Chondrocyte (in vitro differentiated cells): ENCODE measurements around the gene GPSM1. TPM values are rescaled to one million over a fixed set of nuclear protein-coding genes. Genes with fewer than 3 reads are reported as not detected.

Experiments used
- DNase-seq: peaks from one replicate; pipeline ENCODE4 v3.0.0; 2021; ENCODE audit warnings: mixed read lengths, low spot score
- H3K27ac Mint-ChIP-seq: one replicate; pipeline ENCODE4 v1.8.0; 2021; ENCODE audit warnings: mild to moderate bottlenecking, moderate library complexity, mixed read lengths; ENCODE audit not compliant: unreplicated experiment
- H3K27me3 Mint-ChIP-seq: 2 replicates; pipeline ENCODE4 v1.8.0; 2021; ENCODE audit warnings: low read depth, mixed read lengths
- H3K36me3 Mint-ChIP-seq: 2 replicates; pipeline ENCODE4 v1.8.0; 2021; ENCODE audit warnings: low read depth, mixed read lengths
- H3K4me1 Mint-ChIP-seq: 2 replicates; pipeline ENCODE4 v1.8.0; 2021; ENCODE audit warnings: low read depth, mild to moderate bottlenecking, mixed read lengths
- H3K4me3 Mint-ChIP-seq: one replicate; pipeline ENCODE4 v1.8.0; 2021; ENCODE audit warnings: mild to moderate bottlenecking, moderate library complexity, mixed read lengths; ENCODE audit not compliant: unreplicated experiment
- H3K9me3 Mint-ChIP-seq: 2 replicates; pipeline ENCODE4 v1.8.0; 2021; ENCODE audit warnings: low read depth, mixed read lengths
- total RNA-seq: library from RNA; stranded (reverse); gene quantifications from 3 replicates; pipeline ENCODE4 v1.2.1, GENCODE V29; 2021
- TF ChIP-seq, protein P1 (sequence below): fragments of 200-600 bp; sonication (generic); IDR thresholded peaks from 2 replicates; pipeline ENCODE4 v1.5.0; 2021; ENCODE audit warnings: antibody characterized with exemption, mild to moderate bottlenecking, moderate library complexity

Gene GPSM1
- total RNA-seq, 1 donor from 2014 or later = 40.0 TPM

DNA sequence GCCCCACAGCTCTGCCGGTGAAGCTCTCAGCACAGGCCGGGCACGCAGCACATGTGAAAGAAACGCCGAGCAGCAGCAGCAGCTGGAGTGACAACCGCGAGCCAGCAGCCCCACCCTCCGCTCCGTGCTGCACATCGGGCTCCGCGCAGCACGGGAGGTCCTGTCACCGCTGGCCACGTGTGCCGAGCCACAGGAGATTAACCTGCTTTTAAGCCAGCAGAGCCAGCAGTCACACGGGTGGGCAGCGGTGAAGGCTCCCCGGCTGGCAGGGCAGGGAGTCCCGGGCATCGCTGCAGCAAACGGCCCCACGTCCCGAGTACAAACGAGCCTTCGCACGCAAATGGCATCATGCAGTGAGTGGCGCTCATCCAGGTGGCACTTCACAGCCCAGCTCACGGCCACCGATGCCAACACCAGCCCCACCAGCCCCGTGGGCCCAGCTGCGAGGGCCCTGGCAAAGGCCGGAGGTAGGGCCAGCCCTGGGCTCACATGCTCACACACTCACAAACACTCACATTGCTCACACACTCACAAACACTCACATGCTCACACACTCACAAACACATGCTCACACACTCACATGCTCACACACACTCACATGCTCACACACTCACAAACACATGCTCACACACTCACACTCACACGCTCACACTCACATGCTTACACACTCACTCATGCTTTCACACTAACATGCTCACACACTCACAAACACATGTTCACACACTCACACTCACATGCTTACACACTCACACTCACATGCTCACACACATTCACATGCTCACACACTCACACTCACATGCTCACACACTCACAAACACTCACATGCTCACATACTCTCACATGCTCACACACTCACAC lies 34.5 kb upstream of the GPSM1 start:
- TF ChIP-seq, protein P1, sequence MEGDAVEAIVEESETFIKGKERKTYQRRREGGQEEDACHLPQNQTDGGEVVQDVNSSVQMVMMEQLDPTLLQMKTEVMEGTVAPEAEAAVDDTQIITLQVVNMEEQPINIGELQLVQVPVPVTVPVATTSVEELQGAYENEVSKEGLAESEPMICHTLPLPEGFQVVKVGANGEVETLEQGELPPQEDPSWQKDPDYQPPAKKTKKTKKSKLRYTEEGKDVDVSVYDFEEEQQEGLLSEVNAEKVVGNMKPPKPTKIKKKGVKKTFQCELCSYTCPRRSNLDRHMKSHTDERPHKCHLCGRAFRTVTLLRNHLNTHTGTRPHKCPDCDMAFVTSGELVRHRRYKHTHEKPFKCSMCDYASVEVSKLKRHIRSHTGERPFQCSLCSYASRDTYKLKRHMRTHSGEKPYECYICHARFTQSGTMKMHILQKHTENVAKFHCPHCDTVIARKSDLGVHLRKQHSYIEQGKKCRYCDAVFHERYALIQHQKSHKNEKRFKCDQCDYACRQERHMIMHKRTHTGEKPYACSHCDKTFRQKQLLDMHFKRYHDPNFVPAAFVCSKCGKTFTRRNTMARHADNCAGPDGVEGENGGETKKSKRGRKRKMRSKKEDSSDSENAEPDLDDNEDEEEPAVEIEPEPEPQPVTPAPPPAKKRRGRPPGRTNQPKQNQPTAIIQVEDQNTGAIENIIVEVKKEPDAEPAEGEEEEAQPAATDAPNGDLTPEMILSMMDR = no peak
- no peak for DNase-seq
- no peaks in the 10 kb centered on the region for H3K4me1 Mint-ChIP-seq
- H3K4me3 Mint-ChIP-seq = no peak overlapping the region
- no peak overlapping the region for H3K27ac Mint-ChIP-seq
- H3K9me3 Mint-ChIP-seq = no peaks in the 10 kb centered on the region
- H3K36me3 Mint-ChIP-seq = no peaks in the 10 kb centered on the region
- peaks cover 10% of the 10 kb centered on the region for H3K27me3 Mint-ChIP-seq

DNA sequence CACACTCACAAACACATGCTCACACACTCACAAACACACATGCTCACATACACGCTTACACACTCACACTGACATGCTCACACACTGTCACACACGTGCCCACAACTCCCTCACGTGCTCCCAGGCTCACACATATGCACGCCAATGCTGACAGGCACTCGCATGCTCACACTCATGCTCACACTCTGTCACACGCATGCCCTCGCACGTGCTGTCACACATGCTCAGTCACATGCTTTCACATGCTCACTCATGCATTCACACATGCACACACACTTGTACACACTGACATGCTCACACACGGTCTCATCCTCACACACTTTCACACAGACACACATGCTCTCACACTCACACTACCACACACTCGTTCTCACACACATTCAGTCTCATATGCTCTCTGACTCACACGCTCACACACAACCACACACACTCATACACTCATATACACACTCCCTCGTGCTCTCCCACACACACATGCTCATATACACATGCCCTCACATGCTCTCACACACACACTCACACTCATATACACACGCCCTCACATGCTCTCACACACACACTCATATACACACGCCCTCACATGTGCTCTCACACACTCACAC lies 33.8 kb upstream of the GPSM1 start:
- Mint-ChIP-seq H3K27ac (no peak overlapping the region), H3K9me3 (no peaks in the 10 kb centered on the region), H3K4me1 (no peaks in the 10 kb centered on the region), H3K27me3 (peaks cover 10% of the 10 kb centered on the region), H3K36me3 (peaks cover 1% of the 10 kb centered on the region), H3K4me3 (no peak overlapping the region)
- TF ChIP-seq, protein P1 = no peak
- DNase-seq = no peak

DNA sequence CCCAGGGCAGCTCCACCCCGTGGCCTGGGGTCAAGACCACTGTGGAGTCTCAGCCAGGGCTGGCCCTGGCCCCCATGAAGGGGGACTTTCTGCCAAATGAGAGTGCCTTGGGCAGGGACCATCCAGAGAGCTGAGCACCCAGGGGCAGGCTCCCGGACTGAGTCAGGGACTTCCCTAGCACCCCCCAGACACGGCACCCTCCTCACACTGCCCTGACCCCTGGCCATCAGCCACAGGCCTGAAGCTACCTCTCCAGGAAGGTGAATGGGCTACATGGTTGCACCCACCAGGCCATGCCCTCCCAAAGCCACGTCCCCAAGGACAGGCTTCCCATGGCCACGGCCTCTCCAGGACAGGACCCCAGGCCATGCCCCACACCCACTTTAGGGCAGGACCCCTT lies 32.9 kb upstream of the GPSM1 start:
- Mint-ChIP-seq H3K4me1 (no peaks in the 10 kb centered on the region), H3K4me3 (no peak overlapping the region), H3K9me3 (no peaks in the 10 kb centered on the region), H3K27me3 (peaks cover 6% of the 10 kb centered on the region), H3K36me3 (peaks cover 1% of the 10 kb centered on the region), H3K27ac (no peak overlapping the region)
- TF ChIP-seq, protein P1 = no peak
- no peak for DNase-seq

DNA sequence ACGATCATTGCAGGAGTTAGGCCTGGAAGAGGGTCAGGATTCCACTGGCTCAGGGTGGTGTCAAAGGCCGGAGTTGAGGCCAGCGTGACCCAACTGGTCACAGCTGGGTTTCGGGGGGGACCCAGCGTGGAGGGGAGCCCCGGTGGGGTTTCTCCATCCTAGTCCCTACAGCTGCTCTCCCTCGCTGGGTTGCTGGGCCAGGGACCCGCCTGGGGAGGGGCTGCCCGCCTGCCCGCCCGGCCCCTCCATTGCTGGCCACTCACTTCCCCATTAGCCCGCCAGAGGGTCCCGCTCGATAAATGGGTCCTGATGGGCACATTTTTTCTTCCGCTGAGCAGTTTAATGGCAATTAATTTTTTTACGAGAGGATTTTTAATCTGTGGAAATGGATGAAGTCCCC lies 32.3 kb upstream of the GPSM1 start:
- H3K4me1 Mint-ChIP-seq = no peaks in the 10 kb centered on the region
- TF ChIP-seq, protein P1 = no peak
- H3K9me3 Mint-ChIP-seq = no peaks in the 10 kb centered on the region
- DNase-seq = no peak
- no peak overlapping the region for H3K4me3 Mint-ChIP-seq
- H3K36me3 Mint-ChIP-seq = peaks cover 1% of the 10 kb centered on the region
- no peak overlapping the region for H3K27ac Mint-ChIP-seq
- H3K27me3 Mint-ChIP-seq = peaks cover 5% of the 10 kb centered on the region

DNA sequence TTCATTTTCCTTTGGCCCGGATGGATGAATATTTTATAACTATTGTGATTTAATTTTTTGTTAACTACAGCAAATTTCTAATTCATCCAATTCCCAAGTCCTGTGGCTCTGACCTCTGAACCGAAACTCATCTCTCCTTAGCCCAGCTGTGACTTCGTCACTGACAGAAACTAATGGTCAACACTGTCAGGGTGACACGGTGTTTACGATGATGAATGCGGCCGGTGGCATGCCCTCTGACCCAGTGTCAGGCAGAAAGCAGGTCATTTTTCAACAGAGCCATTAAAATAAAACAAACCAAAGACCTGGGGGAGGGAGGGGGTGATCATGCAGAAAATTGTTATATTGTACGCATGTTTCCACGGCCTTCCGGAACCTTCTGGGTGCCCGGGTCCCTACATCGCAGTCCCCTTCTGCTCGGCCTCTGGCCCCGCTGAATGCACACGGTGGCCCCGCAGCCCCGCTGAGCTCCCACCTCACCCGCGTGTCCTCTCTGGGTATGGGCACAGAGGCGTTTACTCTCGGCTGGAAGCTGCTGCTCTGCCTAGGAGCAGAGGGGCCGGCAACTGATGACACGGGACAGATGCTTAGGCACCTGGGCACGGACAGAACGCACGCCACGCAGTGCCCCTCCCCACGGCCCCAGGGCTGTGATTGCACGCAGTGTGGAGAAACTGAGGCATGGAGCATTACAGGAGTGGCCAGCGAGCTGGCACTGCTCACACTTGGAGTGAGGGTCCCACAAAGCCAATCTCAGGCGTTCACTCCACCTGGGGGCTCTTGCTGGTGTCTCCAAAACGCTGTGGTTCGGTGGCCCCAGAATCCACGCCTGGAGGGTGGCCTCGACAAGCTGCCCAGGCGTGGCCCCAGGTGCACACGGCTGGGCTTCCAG lies 31.6 kb upstream of the GPSM1 start:
- Mint-ChIP-seq H3K4me3 (no peak overlapping the region), H3K9me3 (no peaks in the 10 kb centered on the region), H3K36me3 (peaks cover 1% of the 10 kb centered on the region), H3K27ac (no peak overlapping the region), H3K27me3 (peaks cover 5% of the 10 kb centered on the region), H3K4me1 (peaks cover under 1% of the 10 kb centered on the region)
- no peak for DNase-seq
- TF ChIP-seq, protein P1 = no peak
